ENCODE results near the gene CDH13.
A peak's percentile ranks its signal among the peaks of the same experiment; 100 is the strongest.

GRCh38 chr16:83116274-83116892 is 489.6 kb downstream of the CDH13 start:
- TF ChIP-seq EZH2 (IDR thresholded peaks at IDR 0.05; ENCODE audit: low read depth, low read length, severe bottlenecking) (no peak), HDAC2 (IDR thresholded peaks at IDR 0.05; ENCODE audit: borderline replicate concordance in 1 of 2, low read depth in 2 of 2, low read length in 2 of 2) (no peak), YY1 (IDR thresholded peaks at IDR 0.05; ENCODE audit: low read depth, low read length) (no peak), CTCF (IDR thresholded peaks at IDR 0.05; ENCODE audit: control extremely low read depth in 1 of 3, insufficient read depth in 1 of 3, low read depth in 1 of 3, low read length in 3 of 3) (peak; percentile 63 to 73 (median 71)), POLR2A (IDR thresholded peaks at IDR 0.05; ENCODE audit: control extremely low read depth in 1 of 2, low read depth in 2 of 2, low read length in 2 of 2) (no peak), TEAD4 (IDR thresholded peaks at IDR 0.05; ENCODE audit: low read depth, low read length) (no peak), SP4 (IDR thresholded peaks at IDR 0.05; ENCODE audit: low read length) (no peak), TAF1 (IDR thresholded peaks at IDR 0.05; ENCODE audit: low read depth, low read length) (no peak), EGR1 (IDR thresholded peaks at IDR 0.05; ENCODE audit: borderline replicate concordance, low read depth, low read length) (no peak), POLR2AphosphoS5 (IDR thresholded peaks at IDR 0.05; ENCODE audit: low read depth, low read length) (no peak)
- TF ChIP-seq, protein P1, sequence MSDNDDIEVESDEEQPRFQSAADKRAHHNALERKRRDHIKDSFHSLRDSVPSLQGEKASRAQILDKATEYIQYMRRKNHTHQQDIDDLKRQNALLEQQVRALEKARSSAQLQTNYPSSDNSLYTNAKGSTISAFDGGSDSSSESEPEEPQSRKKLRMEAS (IDR thresholded peaks at IDR 0.05): no peak
